Neural cell (in vitro differentiated cells): ENCODE results near the gene DNAAF9. TPM values are rescaled to one million over a fixed set of nuclear protein-coding genes. Genes with fewer than 3 reads are reported as not detected.

ENCODE experiments used
- H2AFZ ChIP-seq: fragments of 200-600, 300-800 bp; sonication (generic), shearing (Covaris generic); 2 replicates; pipeline ENCODE4 v1.6.0; 2014; ENCODE audit warnings: low read depth, mild to moderate bottlenecking, antibody characterized with exemption, low read length, moderate library complexity
- H3F3A ChIP-seq: fragments of 200-600 bp; shearing (Covaris generic); 2 replicates; pipeline ENCODE4 v1.6.1; 2016; ENCODE audit warnings: mild to moderate bottlenecking, moderate library complexity, mixed read lengths, antibody characterized with exemption, low read length; ENCODE audit not compliant: insufficient read depth, poor library complexity, severe bottlenecking
- H3K27ac ChIP-seq: fragments of 200-600, 300-800 bp; sonication (generic), shearing (Covaris generic); 2 replicates; pipeline ENCODE4 v1.5.1; 2014; ENCODE audit warnings: mild to moderate bottlenecking, low read length, moderate library complexity
- H3K27me3 ChIP-seq: fragments of 300-800, 200-600 bp; sonication (generic), shearing (Covaris generic); 2 replicates; pipeline ENCODE4 v1.6.0; 2014; ENCODE audit warnings: mild to moderate bottlenecking, low read depth, low read length, moderate library complexity; ENCODE audit not compliant: insufficient read depth
- H3K36me3 ChIP-seq: fragments of 300-800, 200-600 bp; sonication (generic), shearing (Covaris generic); 2 replicates; pipeline ENCODE4 v1.5.1; 2014; ENCODE audit warnings: mild to moderate bottlenecking, antibody characterized with exemption, low read length, moderate library complexity; ENCODE audit not compliant: insufficient read depth
- H3K4me2 ChIP-seq: fragments of 300-800, 200-600 bp; sonication (generic), shearing (Covaris generic); 2 replicates; pipeline ENCODE4 v1.6.0; 2014; ENCODE audit warnings: mild to moderate bottlenecking, low read length
- H3K4me3 ChIP-seq: fragments of 300-800, 200-600 bp; sonication (generic), shearing (Covaris generic); 2 replicates; pipeline ENCODE4 v1.5.1; 2014; ENCODE audit warnings: mild to moderate bottlenecking, low read length, moderate library complexity
- H3K79me2 ChIP-seq: fragments of 200-600 bp; shearing (Covaris generic); replicated peaks from 2 replicates; pipeline ENCODE4 v1.6.0; 2014; ENCODE audit warnings: mild to moderate bottlenecking, low read length, moderate library complexity; ENCODE audit not compliant: insufficient read depth
- H3K9ac ChIP-seq: fragments of 300-800, 200-600 bp; sonication (generic), shearing (Covaris generic); 2 replicates; pipeline ENCODE4 v1.6.1; 2016; ENCODE audit warnings: mild to moderate bottlenecking, low read length, mixed read lengths
- H3K9me2 ChIP-seq: fragments of 200-600 bp; shearing (Covaris generic); 2 replicates; pipeline ENCODE4 v1.6.1; 2016; ENCODE audit warnings: mild to moderate bottlenecking, low read length, mixed read lengths; ENCODE audit not compliant: insufficient read depth
- H3K9me3 ChIP-seq: fragments of 200-600, 300-800 bp; sonication (generic), shearing (Covaris generic); 2 replicates; pipeline ENCODE4 v1.6.1; 2016; ENCODE audit warnings: mild to moderate bottlenecking, mixed run types, low read length, moderate library complexity, mixed read lengths
- H4K20me1 ChIP-seq: fragments of 200-600 bp; shearing (Covaris generic); 2 replicates; pipeline ENCODE4 v1.6.1; 2016; ENCODE audit warnings: mild to moderate bottlenecking, mixed run types; ENCODE audit not compliant: insufficient read depth
- CTCF ChIP-seq: fragments of 450-650 bp; IDR thresholded peaks from 2 replicates; pipeline ENCODE4 v1.5.1; 2014; ENCODE audit warnings: antibody characterized with exemption, mild to moderate bottlenecking, moderate library complexity; ENCODE audit not compliant: poor library complexity, severe bottlenecking
- EP300 ChIP-seq: fragments of 450-650 bp; conservative IDR thresholded peaks from 2 replicates; pipeline ENCODE4 v1.6.1; 2014; ENCODE audit warnings: antibody characterized with exemption, mild to moderate bottlenecking, moderate library complexity; ENCODE audit not compliant: poor library complexity, severe bottlenecking
- EZH2 ChIP-seq: fragments of 200-600, 300-800 bp; shearing (Covaris generic), sonication (generic); IDR thresholded peaks from 2 replicates; pipeline ENCODE4 v1.6.1; 2014; ENCODE audit warnings: antibody characterized with exemption, low read length, borderline replicate concordance, mild to moderate bottlenecking; ENCODE audit not compliant: insufficient read depth, poor library complexity, severe bottlenecking
- MXI1 ChIP-seq: fragments of 450-650 bp; conservative IDR thresholded peaks from 2 replicates; pipeline ENCODE4 v1.6.1; 2014; ENCODE audit warnings: antibody characterized with exemption, mild to moderate bottlenecking; ENCODE audit not compliant: poor library complexity, severe bottlenecking
- POLR2AphosphoS5 ChIP-seq: IDR thresholded peaks from 2 replicates; pipeline ENCODE4 v1.6.1; 2012
- RAD21 ChIP-seq: fragments of 450-650 bp; conservative IDR thresholded peaks from 2 replicates; pipeline ENCODE4 v1.6.1; 2014; ENCODE audit warnings: antibody characterized with exemption, mild to moderate bottlenecking, moderate library complexity
- SMC3 ChIP-seq: fragments of 450-650 bp; conservative IDR thresholded peaks from 2 replicates; pipeline ENCODE4 v1.6.1; 2014; ENCODE audit warnings: antibody characterized with exemption, mild to moderate bottlenecking, moderate library complexity; ENCODE audit not compliant: poor library complexity
- TAF1 ChIP-seq: IDR thresholded peaks from 2 replicates; pipeline ENCODE4 v1.6.1; 2012; ENCODE audit warnings: low read depth
- polyA plus RNA-seq: library from polyadenylated mRNA; depleted of rRNA; stranded (reverse); fragments of >200 nt; gene quantifications from 2 replicates; pipeline ENCODE4 v1.2.3, GENCODE V29; 2014
- TF ChIP-seq, protein P1 (sequence below): IDR thresholded peaks from 2 replicates; pipeline ENCODE4 v1.6.1; 2012; ENCODE audit warnings: borderline replicate concordance

DNAAF9 gene
- polyA plus RNA-seq, 1 donor from 2014 or later = 58.0 TPM

GRCh38 chr20:3409417-3409816, 1.9 kb upstream of the DNAAF9 start:
- Histone ChIP-seq H3K9ac (no peak overlapping the region), H3K4me2 (no peak overlapping the region), H3K27ac (no peak overlapping the region), H2AFZ (no peak overlapping the region), H3K4me3 (no peak overlapping the region), H3K9me3 (no peaks in the 10 kb centered on the region), H3K36me3 (no peaks in the 10 kb centered on the region), H4K20me1 (no peaks in the 10 kb centered on the region), H3K9me2 (no peaks in the 10 kb centered on the region), H3F3A (no peaks in the 10 kb centered on the region), H3K27me3 (no peaks in the 10 kb centered on the region), H3K79me2 (peaks cover 29% of the 10 kb centered on the region)
- TF ChIP-seq EP300 = no peak
- TF ChIP-seq RAD21 = no peak
- TF ChIP-seq POLR2AphosphoS5 = no peak
- TF ChIP-seq, protein P1, sequence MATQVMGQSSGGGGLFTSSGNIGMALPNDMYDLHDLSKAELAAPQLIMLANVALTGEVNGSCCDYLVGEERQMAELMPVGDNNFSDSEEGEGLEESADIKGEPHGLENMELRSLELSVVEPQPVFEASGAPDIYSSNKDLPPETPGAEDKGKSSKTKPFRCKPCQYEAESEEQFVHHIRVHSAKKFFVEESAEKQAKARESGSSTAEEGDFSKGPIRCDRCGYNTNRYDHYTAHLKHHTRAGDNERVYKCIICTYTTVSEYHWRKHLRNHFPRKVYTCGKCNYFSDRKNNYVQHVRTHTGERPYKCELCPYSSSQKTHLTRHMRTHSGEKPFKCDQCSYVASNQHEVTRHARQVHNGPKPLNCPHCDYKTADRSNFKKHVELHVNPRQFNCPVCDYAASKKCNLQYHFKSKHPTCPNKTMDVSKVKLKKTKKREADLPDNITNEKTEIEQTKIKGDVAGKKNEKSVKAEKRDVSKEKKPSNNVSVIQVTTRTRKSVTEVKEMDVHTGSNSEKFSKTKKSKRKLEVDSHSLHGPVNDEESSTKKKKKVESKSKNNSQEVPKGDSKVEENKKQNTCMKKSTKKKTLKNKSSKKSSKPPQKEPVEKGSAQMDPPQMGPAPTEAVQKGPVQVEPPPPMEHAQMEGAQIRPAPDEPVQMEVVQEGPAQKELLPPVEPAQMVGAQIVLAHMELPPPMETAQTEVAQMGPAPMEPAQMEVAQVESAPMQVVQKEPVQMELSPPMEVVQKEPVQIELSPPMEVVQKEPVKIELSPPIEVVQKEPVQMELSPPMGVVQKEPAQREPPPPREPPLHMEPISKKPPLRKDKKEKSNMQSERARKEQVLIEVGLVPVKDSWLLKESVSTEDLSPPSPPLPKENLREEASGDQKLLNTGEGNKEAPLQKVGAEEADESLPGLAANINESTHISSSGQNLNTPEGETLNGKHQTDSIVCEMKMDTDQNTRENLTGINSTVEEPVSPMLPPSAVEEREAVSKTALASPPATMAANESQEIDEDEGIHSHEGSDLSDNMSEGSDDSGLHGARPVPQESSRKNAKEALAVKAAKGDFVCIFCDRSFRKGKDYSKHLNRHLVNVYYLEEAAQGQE = no peak
- TF ChIP-seq TAF1 = no peak
- no peak for TF ChIP-seq CTCF
- TF ChIP-seq SMC3 = no peak
- no peak for TF ChIP-seq EZH2
- TF ChIP-seq MXI1 = no peak

DNA sequence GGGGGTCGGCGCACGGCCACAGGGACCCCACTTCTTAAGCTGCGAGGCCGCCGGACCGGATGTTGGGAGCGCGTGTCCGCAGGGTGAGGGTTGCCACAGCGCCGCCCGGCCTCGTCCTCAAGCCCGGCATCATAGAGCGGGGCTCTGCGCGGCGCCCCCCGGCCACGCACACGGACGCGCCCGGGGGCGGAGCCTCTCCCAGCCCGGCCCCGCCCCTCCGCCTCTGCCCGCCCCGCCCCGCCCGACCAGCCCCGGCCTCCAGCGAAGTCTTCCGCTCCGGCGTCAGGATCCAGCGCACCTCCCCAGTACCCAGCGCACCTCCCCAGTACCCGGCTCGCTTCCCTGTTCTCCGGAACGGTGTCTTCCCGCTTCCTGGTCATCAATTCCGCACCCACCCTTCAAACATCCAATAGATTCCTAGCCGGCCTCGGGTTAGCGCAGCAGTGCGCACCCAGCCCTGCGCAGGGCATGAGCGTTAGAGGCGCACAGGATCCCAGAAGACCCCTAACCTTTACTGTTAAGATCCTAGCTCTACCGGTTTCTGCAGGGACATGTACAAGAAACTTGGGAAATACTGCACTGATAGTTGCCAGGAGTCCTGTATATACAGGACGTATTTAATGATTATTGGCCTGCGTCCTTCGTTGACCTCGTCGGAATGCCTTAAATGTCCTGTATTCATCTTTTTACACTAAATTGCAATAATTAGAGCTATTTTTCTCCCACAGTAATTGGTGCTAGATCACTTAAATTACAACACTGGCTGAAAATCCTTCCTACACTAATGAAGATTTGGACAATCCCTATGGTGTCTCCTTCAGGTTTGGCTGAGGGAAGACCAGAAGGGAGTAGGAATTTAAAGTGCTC, 535 bp upstream of the DNAAF9 start:
- Histone ChIP-seq H3K36me3 (no peaks in the 10 kb centered on the region), H3K4me2 (peak overlapping the region; percentile 91), H3K79me2 (peaks cover 42% of the 10 kb centered on the region), H3K9me3 (no peaks in the 10 kb centered on the region), H3K27me3 (no peaks in the 10 kb centered on the region), H2AFZ (peak overlapping the region; percentile 57), H3K27ac (peak overlapping the region; percentile 99), H3K4me3 (peak overlapping the region; percentile 73), H3K9me2 (no peaks in the 10 kb centered on the region), H4K20me1 (no peaks in the 10 kb centered on the region), H3K9ac (peak overlapping the region; percentile 97), H3F3A (no peaks in the 10 kb centered on the region)
- TF ChIP-seq EP300 (no peak), RAD21 (peak; percentile 28), CTCF (no peak), EZH2 (no peak), MXI1 (peak; percentile 32), TAF1 (peak; percentile 45), POLR2AphosphoS5 (peak; percentile 80), SMC3 (peak; percentile 43)
- TF ChIP-seq, protein P1 = peak; percentile 63
